Uterus (tissue), 2 donors: ENCODE measurements around the gene MBD5.

ENCODE experiments used
- CTCF ChIP-seq, 4 experiments: fragments of 200-600 bp in 2 of 4; fragments of 450-650 bp in 2 of 4; sonication (generic) in 2 of 4; IDR thresholded peaks; one replicate each; pipeline ENCODE4 v1.5.1; 2016 to 2019; ENCODE audit warnings: antibody characterized with exemption in 4 of 4, mild to moderate bottlenecking in 2 of 4, moderate library complexity in 1 of 4
- POLR2A ChIP-seq, 2 donors: fragments of 450-650 bp; IDR thresholded peaks; one replicate each; pipeline ENCODE4 v1.6.1; 2016; ENCODE audit warnings: antibody characterized with exemption in 2 of 2, mild to moderate bottlenecking in 1 of 2, moderate library complexity in 1 of 2

- TF ChIP-seq POLR2A (IDR thresholded peaks at IDR 0.05) (no peak), CTCF (IDR thresholded peaks at IDR 0.05) (no peak)
Measured at GRCh38 chr2:148451046-148451445, 430.2 kb downstream of the MBD5 start.
